Thoracic aorta (tissue), 2 donors: Measurements from ENCODE around the gene SERPINA10. TPM values are rescaled to one million over a fixed set of nuclear protein-coding genes. Genes with fewer than 3 reads are reported as not detected.

Source experiments
- ATAC-seq: fragments of 150-250 bp; one replicate; pipeline ENCODE4 v1.8.0; 2017; ENCODE audit warnings: low read depth; ENCODE audit not compliant: insufficient number of reproducible peaks, low FRiP score
- DNase-seq: peaks from one replicate; pipeline ENCODE4 v3.0.0-alpha.2; 2020; ENCODE audit warnings: low spot score
- H3K27ac ChIP-seq, 2 donors: fragments of 200-600 bp; sonication (generic); 1 replicate in 1 of 2; 2 replicates in 1 of 2; pipeline ENCODE4 v1.5.1; 2016; ENCODE audit warnings: mild to moderate bottlenecking in 2 of 2, moderate library complexity in 2 of 2
- H3K27me3 ChIP-seq: fragments of 200-600 bp; sonication (generic); replicated peaks from 2 replicates; pipeline ENCODE4 v1.6.0; 2016; ENCODE audit warnings: mild to moderate bottlenecking; ENCODE audit not compliant: insufficient read depth
- H3K36me3 ChIP-seq: fragments of 200-600 bp; sonication (generic); one replicate; pipeline ENCODE4 v1.5.1; 2016
- H3K4me1 ChIP-seq, 2 donors: fragments of 200-600 bp; sonication (generic); 1 replicate in 1 of 2; 2 replicates in 1 of 2; pipeline versions ENCODE4 v1.5.1 to v1.6.0; 2016; ENCODE audit warnings: low read depth in 2 of 2, mild to moderate bottlenecking in 1 of 2; ENCODE audit not compliant: control insufficient read depth in 1 of 2
- H3K4me3 ChIP-seq: fragments of 200-600 bp; sonication (generic); 2 replicates; pipeline ENCODE4 v1.5.1; 2016; ENCODE audit warnings: mild to moderate bottlenecking
- H3K9me3 ChIP-seq: fragments of 200-600 bp; sonication (generic); 2 replicates; pipeline ENCODE4 v1.5.1; 2016
- CTCF ChIP-seq: fragments of 200-600 bp; sonication (generic); IDR thresholded peaks from one replicate; pipeline ENCODE4 v1.5.1; 2019; ENCODE audit warnings: antibody characterized with exemption
- total RNA-seq, 2 donors: library from RNA; depleted of rRNA; stranded (reverse); fragments of >200 nt; gene quantifications; one replicate each; pipeline versions ENCODE4 v1.1.0 to v1.2.3, GENCODE V29; 2016

Gene SERPINA10
- total RNA-seq, 2 donors from 2014 or later: 0.28 TPM; not detected in 1

- DNase-seq: no peak
Observed at GRCh38 chr14:94337274-94337673, 44.2 kb upstream of the SERPINA10 start.

GRCh38 chr14:94334872-94335271 lies 41.8 kb upstream of the SERPINA10 start:
- Histone ChIP-seq H3K27me3 (no peaks in the 10 kb centered on the region), H3K4me3 (no peak overlapping the region), H3K36me3 (no peaks in the 10 kb centered on the region), H3K4me1 (no peaks in the 10 kb centered on the region), H3K27ac (no peak overlapping the region), H3K9me3 (no peaks in the 10 kb centered on the region)
- DNase-seq (no peak), ATAC-seq (no peak)
- TF ChIP-seq CTCF: no peak

More at GRCh38 chr14:94337274-94337673, 44.2 kb upstream of the SERPINA10 start:
- no peak for ATAC-seq
- no peak overlapping the region for H3K4me3 ChIP-seq
- no peak for TF ChIP-seq CTCF
- H3K9me3 ChIP-seq: no peaks in the 10 kb centered on the region
- H3K27ac ChIP-seq: no peak overlapping the region
- no peaks in the 10 kb centered on the region for H3K27me3 ChIP-seq
- H3K36me3 ChIP-seq: no peaks in the 10 kb centered on the region
- H3K4me1 ChIP-seq: peaks cover 0 to 9% of the 10 kb centered on the region in 2 donors

- DNase-seq (no peak), ATAC-seq (no peak)
- no peak for TF ChIP-seq CTCF
- H3K27ac ChIP-seq: no peak overlapping the region
- H3K36me3 ChIP-seq: no peaks in the 10 kb centered on the region
- no peak overlapping the region for H3K4me3 ChIP-seq
- no peaks in the 10 kb centered on the region for H3K9me3 ChIP-seq
- no peaks in the 10 kb centered on the region for H3K27me3 ChIP-seq
- H3K4me1 ChIP-seq: no peaks in the 10 kb centered on the region
Observed at GRCh38 chr14:94332587-94332986, 39.5 kb upstream of the SERPINA10 start.

- TF ChIP-seq CTCF: no peak
- H3K4me3 ChIP-seq: no peak overlapping the region
- no peaks in the 10 kb centered on the region for H3K4me1 ChIP-seq
- no peaks in the 10 kb centered on the region for H3K27me3 ChIP-seq
- H3K36me3 ChIP-seq: no peaks in the 10 kb centered on the region
- no peak for DNase-seq
- H3K9me3 ChIP-seq: no peaks in the 10 kb centered on the region
- ATAC-seq: no peak
- H3K27ac ChIP-seq: no peak overlapping the region
Observed at GRCh38 chr14:94332063-94332583, 39.1 kb upstream of the SERPINA10 start.

- no peaks in the 10 kb centered on the region for H3K27me3 ChIP-seq
- H3K4me1 ChIP-seq: no peaks in the 10 kb centered on the region
- no peak overlapping the region for H3K4me3 ChIP-seq
- DNase-seq (no peak), ATAC-seq (no peak)
- TF ChIP-seq CTCF: no peak
- no peak overlapping the region for H3K27ac ChIP-seq
- no peaks in the 10 kb centered on the region for H3K9me3 ChIP-seq
- H3K36me3 ChIP-seq: no peaks in the 10 kb centered on the region
Observed at GRCh38 chr14:94331462-94331861, 38.4 kb upstream of the SERPINA10 start.
